Measurements from ENCODE around the gene FOSL2. TPM values are rescaled to one million over a fixed set of nuclear protein-coding genes. Genes with fewer than 3 reads are reported as not detected.
"Not testable (repeated sequence)": the region's sequence is repeated elsewhere in the genome, so short reads cannot be mapped to it uniquely, and the experiment has no call there.

Gene FOSL2
- total RNA-seq, 1 donor from 2014 or later: 6.2 TPM

- no peak for DNase-seq
These were observed 34.5 kb upstream of the FOSL2 start for GRCh38 chr2:28357948-28358667.

DNA sequence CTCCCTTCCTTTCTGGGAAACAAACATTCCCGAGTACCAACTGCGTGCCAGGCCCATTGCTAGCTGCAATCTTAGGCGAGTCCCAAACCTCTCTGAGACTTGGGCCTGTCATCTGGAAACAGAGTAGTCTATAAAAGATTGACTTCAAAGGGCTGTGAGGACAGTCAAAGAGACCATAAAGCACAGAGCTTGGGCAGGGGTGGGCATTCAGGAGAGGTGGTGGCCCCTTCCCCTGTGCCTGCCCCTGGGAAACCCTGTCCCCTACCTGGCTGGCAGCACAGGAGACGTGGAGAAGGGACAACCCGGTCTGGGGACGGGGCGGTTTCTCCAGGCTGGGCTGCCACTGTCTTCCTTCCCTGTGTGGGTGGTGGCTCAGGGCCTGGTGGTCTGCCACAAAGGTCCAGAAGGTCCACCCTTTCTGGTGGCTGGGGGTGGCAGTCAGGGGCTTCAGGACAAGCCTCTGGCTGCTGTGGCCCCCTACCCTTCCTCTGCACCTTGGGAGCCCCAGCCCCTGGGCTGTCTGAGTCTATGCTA, 33.9 kb upstream of the FOSL2 start:
- DNase-seq: no peak

GRCh38 chr2:28359222-28360057, 33.2 kb upstream of the FOSL2 start:
- DNase-seq: no peak

- no peak for DNase-seq
These were observed 32.5 kb upstream of the FOSL2 start for GRCh38 chr2:28360058-28360717.

DNA sequence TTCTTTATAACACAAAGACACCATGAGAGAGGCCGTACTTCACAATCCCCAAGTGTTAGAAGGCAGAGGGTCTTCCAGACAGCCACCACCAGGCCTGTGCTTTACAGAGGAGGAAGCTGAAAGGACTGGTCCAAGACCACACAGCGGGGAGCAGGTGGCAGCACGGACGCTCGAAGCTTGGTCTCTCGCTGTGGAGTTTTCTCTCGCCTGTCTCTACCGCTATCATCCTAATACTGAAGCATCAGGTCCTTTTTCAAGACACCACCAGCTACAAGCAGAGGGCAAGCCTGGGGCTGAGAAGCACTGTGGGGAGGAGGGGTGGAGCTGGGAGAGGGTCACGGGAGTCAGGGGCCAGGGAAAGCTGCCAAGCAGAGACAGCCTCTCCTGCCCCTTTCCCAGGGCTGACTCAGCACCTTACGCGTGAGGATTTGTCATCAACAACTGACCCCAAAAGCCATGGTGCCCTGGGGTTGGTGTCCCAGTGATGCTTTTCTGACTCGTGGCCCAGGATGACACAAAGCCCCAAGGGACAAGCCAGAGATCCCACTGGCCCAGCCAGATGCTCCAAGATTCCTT, 31.9 kb upstream of the FOSL2 start:
- no peak for DNase-seq

GRCh38 chr2:28361991-28362710, 30.5 kb upstream of the FOSL2 start:
- no peak for DNase-seq

GRCh38 chr2:28362991-28363521, 29.6 kb upstream of the FOSL2 start:
- no peak for DNase-seq

DNA sequence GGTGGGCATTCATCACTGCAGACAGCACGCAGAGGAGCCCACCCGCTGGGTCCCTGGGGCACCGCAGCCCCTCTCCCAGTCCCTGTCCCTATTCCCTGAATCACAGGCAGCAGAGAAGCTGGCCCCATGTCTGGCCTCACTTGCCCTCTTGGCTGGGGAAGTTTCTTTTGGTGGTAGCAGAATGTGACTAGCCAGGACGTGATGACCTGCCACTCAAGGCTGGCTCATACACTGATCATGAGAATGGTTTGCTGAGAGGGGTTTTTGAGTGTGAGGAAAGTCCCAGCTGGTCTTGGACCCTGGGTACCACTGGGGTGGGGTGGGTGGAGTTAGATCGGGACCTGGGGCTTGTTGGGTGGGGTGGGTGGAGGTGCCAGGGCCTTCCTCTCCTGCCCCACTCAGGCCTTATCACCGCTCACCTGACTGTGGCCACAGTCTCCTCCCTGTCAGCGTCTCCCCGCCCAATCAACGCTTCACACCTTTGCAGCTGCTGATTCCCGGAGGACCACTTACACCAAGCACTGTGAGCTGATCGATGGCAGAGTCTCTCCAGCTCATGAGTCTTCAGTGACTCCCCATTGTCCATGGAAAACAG, 28.9 kb upstream of the FOSL2 start:
- DNase-seq: no peak

- DNase-seq: no peak
These were observed 28.0 kb upstream of the FOSL2 start for GRCh38 chr2:28364610-28365009.

GRCh38 chr2:28365158-28365557, 27.5 kb upstream of the FOSL2 start:
- no peak for DNase-seq

DNA sequence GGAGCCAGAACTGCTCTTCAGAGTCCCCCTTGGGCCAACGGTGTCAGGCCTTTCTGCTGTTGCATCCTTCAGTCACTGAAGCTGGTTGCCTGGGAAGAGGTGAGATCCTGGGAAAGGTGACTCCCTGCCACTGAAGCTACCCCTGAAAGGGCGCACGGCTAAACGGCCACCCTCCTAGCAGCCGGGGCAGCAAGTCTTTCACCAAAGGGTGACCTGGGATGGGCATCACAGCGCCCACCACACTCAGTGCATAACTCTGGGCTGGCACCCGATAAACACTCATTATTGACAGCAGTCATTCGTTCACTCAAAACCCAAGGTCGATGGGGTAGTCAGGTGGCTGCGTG, 26.5 kb upstream of the FOSL2 start:
- DNase-seq: no peak

DNA sequence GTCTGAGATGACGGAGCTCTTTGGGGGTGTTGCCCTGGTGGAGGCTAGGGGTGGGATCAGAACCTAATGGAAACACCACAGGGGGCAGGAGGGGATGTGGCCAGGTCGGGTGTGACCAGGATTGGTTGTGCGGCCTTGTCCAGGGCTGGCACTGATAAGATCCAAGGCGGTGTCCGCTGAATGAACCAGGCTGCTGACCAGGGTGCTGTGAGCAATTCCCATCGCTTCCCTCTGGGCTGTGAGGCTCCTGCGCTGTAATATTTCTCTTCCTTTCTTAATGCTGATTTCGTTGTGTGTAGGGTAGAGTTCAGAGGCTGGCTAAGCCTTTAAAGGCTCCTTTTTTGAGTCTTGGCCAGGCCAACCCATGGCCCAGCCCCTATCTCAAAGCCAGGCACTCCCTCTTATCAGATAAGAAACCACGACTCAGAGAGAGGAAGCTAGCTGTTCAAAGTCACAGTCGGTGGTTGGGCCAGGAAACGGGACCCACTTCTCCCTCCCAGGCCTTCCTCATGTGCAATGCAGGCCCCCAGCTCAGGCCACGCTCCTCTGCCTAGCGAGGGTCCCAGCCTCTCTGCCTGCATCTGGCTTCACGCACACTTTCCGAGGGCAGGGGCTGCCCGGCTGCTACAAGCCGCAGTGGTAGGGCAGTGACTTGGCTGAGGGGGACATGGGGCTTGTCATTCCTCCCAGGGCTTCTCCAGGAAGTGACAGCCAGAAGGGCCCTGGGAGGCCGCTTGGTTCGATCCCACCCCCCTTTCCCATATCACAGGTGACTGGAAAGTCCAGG, 26.0 kb upstream of the FOSL2 start:
- DNase-seq: no peak

DNA sequence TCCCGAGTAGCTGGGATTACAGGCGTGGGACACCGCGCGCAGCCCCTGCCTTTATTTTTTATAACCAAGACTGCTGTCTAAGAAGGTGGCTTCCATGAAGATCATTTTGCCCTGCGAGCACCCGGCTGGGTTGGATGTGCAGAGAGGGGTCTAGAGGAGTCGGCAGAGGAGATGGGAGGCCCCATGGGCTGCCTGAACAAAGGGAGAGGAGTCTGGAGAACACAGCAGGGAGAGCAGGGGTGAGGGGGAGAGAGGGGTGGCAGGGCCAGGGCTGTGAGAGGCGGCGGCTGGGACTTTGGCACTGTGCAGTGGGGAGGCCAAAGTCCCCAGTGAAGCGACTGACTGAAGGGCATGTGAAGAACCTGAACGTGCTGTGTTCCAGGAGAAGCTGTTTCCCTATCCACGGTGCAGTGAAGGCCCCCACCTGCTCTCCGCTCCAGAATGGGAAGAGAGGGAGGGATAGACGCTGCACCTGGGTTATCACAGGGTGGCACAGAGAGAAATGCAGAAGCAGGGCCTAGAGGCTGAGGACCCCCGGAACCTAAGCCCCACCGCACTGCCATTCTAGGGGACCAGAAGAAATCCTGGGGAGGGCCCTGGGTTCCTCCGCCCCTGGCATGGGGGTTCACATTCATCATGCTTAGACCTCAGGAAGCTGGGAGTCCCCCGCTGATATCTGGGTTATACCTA, 24.8 kb upstream of the FOSL2 start:
- DNase-seq: no peak

GRCh38 chr2:28368357-28368798, 24.3 kb upstream of the FOSL2 start:
- DNase-seq: no peak

GRCh38 chr2:28369358-28369757, 23.3 kb upstream of the FOSL2 start:
- DNase-seq: no peak

DNA sequence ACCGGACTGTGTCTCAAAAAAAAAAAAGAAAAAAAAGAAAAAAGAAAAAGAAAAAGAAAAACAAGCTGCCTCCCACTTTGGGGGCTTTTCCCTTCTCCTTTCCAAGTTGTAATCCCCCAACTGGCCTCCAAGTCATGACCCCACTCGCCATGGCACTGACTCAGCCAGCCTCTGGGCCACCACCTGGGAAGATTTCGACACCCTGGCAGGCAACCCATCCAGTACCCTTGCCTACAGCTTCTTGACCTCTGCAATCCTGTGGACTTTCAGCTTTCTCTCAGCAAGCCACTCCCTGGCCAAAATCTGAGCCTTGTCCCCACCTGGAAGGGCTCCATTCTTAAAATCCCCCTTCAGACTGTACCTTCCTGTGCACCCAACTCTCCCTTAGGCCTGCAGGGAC, 22.3 kb upstream of the FOSL2 start:
- no peak for DNase-seq

- DNase-seq: not testable (repeated sequence)
These were observed 20.9 kb upstream of the FOSL2 start for GRCh38 chr2:28371728-28372127.

DNA sequence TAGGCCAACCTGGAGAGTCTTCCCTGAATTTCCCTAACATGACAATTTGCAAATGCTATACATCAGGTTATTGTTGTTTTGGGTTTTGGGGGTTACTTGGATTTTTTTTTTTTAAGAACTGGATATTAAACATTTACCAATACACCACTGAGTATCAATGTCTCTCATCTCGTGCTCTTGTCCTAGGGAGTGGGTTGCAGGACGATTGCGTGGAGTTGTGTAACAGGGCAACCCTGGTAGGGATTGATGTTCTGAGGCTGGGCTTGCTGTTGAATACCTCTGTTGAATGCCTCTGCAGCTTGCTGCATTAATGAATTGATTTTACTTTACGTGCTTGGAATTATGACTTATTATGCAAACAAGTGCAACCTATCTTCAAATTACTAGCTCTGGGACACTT, 18.8 kb upstream of the FOSL2 start:
- no peak for DNase-seq

GRCh38 chr2:28374331-28374730, 18.3 kb upstream of the FOSL2 start:
- no peak for DNase-seq

DNA sequence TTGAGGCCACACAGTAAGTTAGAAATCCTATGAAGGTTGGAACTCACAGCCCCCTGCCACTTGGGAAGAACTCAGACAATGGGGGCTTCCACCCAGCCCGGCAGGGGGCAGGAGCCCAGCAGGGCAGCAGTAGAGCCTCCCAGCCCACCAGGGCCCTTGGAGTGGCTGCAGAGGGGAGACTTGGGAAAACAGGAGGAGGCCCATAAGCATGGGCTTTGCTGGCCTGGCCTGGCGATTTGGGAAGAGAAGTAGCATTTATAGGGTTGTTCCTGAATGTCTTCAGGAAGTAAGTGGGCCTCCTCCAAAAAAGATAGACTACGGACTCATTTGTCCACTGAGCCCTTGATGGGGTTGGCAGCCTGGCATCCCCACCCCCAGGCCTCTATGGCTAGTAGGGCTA, 17.4 kb upstream of the FOSL2 start:
- DNase-seq: no peak
